Left cardiac atrium (tissue), 4 donors: Measurements from ENCODE around the gene ERICH2. TPM values are rescaled to one million over a fixed set of nuclear protein-coding genes. Genes with fewer than 3 reads are reported as not detected.

Experiments
- ATAC-seq, 2 donors: fragments of 200-7000 bp; cut with Tn5 transposase; one replicate each; pipeline ENCODE4 v1.9.1; 2020; ENCODE audit warnings: mild to moderate bottlenecking in 2 of 2, moderate library complexity in 2 of 2
- DNase-seq: peaks from one replicate; pipeline ENCODE4 v3.0.0-alpha.2; 2020
- intact Hi-C, 2 donors: fragments of 100-400 bp; cut with DNase I; formaldehyde crosslinking; loops; one replicate each; pipeline versions ENCODE4 v1.14.1 to v1.15.1; 2022 to 2023
- total RNA-seq, 2 donors: library from RNA; stranded (reverse); fragmentation: NEBNext Ultra II Directional; extraction: Animal tissue kit (Norgen Biotek cat#: 25700); gene quantifications; one replicate each; pipeline ENCODE4 v1.2.1, GENCODE V29; 2021
- donor health status: DM: no; HTN: yes; CAD: no.
- donor health status: DM: no; HTN: yes; CAD: no; lungs with severe emphysema.
- donor health status: DM: yes; HTN: yes; CAD: no.
- donor health status: Dilated cardiomyopathy.

ERICH2 gene
- total RNA-seq, 2 donors from 2014 or later = 1.2 TPM

DNA sequence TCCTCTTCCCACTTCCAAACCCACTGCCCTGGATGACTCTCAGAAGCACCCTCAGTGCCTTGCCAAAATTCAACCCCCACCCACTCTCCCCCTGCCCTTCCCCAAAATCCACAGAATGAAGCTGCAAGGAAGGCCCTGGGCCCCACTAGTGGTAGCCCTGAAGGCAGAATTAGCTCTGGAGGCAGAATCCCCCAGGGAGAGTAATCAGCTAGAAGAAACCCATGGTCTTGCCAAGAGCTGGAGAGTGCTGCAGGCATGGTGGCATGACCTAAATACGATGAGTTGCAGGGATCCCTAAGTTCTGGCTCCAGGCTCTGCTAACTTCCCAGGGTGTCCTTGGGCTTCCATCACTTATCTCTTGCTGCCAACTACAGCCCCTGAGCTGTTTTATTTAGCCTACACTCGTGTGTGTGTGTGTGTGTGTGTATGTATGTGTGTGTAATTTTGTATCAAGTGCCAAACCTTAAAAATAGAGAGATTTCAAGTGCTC is 54.4 kb downstream of the ERICH2 start:
- ATAC-seq (peak in 1 of 2 donors; percentile 9), DNase-seq (no peak)
- intact Hi-C loops = no loop called here

DNA sequence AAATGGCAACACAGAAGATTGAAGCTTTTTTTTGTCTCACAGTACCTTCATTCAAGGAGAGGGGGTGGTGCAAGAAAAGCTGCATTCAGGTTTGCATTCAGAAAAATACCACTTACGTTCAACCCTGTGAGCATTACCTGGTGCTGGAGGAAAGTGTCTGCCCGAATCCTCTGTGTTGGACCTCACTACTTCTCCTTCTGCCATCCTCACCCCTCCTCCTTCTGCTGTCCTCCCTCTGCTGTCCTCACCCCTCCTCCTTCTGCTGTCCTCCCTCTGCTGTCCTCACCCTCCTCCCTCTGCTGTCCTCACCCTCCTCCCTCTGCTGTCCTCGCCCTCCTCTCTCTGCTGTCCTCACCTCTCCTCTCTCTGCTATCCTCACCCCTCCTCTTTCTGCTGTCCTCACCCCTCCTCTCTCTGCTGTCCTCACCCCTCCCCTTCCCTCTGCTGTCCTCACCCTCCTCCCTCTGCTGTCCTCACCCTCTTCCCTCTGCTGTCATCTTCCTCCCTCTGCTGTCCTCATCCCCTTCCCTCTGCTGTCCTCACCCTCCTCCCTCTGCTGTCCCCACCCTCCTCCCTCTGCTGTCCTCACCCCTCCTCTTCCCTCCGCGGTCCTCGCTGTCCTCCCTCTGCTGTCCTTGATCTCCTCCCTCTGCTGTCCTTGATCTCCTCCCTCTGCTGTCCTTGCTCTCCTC is 57.8 kb downstream of the ERICH2 start:
- intact Hi-C loops = no loop called here
- no peak for ATAC-seq

DNA sequence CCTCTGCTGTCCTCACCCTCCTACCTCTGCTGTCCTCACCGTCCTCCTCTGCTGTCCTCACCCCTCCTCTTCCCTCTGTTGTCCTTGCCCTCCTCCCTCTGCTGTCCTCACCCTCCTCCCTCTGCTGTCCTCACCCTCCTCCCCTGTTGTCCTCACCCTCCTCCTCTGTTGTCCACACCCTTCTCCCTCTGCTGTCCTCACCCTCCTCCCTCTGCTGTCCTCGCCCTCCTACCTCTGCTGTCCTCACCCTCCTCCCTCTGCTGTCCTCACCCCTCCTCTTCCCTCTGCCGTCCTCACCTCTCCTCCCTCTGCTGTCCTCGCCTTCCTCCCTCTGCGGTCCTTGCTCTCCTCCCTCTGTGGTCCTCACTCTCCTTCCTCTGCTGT is 58.3 kb downstream of the ERICH2 start:
- intact Hi-C loops = no loop called here
- no peak for ATAC-seq
- no peak for DNase-seq

More for the DNA sequence above, 57.8 kb downstream of the ERICH2 start:
- no peak for DNase-seq

DNA sequence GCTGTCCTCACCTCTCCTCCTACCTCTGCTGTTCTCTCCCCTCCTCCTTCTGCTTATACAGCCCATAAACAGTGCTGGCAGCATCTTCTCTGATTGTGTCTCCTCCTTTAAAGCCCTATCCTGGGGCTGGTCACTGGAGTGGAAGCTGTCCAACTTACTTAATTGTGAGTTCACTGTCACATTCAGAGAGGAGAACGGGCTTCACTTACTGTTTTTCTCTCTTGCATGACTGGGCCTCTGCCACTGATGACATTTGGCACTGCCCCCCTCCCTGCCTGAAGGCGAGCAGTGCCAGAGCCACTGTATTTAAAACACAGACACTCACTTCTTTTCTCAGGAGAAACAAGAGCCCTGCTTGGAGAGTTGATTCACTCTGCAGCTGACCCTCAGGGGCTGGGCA is 58.9 kb downstream of the ERICH2 start:
- DNase-seq (no peak), ATAC-seq (no peak)
- intact Hi-C loops = no loop called here

DNA sequence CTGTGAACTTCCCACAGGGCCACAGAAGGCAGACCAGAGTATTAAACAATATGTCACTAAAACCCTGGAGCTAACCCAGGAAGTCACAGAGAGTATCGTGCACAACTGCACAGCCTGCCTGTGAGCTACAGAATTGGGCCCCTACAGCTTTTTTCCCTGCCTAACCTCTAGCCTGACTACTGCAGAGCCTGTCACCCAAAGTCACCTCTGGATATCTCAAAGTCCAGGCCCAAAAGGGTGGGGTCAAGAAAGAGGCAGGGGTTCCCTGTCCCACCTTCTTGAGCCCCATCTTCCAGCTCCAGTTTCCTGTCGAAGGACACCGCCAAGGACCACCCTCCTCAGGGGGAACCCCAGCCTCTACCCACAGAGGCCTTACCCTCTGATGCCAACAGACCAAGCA is 60.0 kb downstream of the ERICH2 start:
- intact Hi-C loops = no loop called here
- ATAC-seq = no peak
- DNase-seq = no peak

DNA sequence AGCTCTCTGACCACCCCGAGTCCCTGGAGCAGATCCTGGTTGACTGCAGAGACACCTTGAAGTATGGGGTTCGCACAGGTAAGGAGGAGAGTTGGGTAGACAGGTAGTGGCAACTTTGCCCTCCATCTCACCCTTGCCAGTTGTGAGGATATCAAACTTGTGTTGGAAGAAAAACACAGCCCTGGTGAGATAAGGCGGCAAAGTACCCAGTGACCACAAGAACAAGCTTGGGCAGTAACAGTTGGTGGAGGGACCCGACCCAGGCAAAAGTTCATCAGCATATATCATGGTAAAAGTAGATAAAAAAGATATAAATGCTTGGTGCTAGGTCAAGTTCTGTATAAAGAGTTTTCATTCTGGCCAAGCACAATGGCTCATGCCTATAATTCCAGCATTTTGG is 60.9 kb downstream of the ERICH2 start:
- intact Hi-C loops = no loop called here
- no peak for DNase-seq

DNA sequence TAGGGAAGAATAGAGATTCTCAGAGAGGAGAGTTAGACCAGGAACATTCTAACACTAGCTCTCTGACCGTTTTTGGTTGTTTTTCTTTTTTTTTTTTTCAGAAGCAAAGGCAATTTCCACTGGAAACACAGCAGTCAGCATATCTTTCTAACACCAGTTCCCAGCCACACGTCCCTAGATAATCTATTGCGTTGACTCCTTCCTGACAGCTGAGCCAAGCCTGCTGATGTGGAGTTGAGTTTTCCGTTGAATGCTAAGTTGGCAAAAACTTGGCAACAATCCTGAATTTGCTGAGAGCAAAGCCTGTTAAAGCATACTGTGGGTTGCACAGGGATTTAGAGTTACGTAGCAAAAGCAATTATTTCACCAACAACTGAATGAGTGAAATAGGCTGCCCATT is 65.8 kb downstream of the ERICH2 start:
- peak; percentile 26 to 88 for ATAC-seq
- no peak for DNase-seq
- intact Hi-C loops = no loop called here

More for the DNA sequence above, 60.9 kb downstream of the ERICH2 start:
- no peak for ATAC-seq

DNA sequence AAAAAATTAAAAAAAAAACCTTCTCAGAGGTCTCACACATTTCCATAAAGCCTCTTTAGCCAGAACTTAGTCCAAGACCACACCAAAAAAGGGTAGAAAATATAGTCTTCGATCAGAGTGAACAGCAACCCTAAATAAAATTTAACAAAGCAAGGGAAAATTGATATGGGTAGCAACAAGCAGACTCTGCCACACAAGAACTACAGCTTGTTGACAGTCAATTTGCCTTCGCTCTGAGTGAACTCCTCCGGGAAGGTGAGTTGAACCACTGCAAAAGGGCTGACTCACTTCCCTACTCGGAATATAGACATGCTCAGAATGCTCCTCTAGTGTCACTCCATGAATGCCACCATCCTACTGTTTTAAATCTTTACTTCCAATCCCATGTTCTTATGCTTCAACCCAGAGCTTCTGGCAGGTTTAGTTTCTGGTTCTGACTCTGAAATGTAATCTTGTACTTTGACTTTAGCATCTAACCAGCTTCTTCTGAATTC is 70.6 kb downstream of the ERICH2 start:
- DNase-seq (no peak), ATAC-seq (no peak)

DNA sequence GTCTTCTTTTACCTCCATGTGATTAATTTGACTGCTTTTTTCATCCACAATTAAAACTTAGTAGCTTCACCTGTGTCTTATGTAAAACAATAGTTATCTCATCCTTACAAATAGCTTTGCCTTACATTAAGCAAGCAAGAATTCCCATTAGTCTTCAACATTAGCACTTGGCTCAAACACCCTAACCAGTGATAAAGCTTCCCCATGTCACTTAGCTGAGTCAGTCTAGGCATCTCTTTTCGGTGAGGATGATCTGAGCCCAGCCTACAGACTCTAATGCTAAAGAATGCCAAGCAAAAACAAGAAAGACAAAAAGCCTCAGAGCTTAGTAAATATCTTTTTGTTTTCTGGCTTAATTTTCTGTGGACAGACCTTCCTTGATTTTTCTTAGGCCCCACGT is 72.6 kb downstream of the ERICH2 start:
- ATAC-seq (no peak), DNase-seq (no peak)
- intact Hi-C loops = no loop called here

More for the DNA sequence above, 70.6 kb downstream of the ERICH2 start:
- intact Hi-C loops = no loop called here

DNA sequence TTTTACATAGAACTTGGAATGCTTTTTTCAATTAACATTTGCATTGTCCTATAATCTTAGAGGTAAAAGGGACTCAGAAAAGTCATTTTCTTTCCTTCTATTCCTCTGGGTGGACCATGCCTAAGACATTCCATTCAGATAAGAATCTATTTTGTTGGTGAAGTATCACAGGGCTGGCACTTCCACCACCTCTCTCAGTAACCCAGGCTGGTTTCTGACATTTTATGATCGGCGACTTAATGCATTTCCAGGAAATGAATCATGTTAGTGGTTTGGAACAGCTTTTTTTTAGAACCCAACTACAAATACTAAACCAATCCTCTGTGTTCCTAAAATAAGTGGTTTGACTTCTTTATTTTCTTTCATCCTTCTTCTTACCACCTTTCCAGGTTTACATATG is 73.5 kb downstream of the ERICH2 start:
- ATAC-seq = no peak
- intact Hi-C loops = no loop called here
- no peak for DNase-seq

DNA sequence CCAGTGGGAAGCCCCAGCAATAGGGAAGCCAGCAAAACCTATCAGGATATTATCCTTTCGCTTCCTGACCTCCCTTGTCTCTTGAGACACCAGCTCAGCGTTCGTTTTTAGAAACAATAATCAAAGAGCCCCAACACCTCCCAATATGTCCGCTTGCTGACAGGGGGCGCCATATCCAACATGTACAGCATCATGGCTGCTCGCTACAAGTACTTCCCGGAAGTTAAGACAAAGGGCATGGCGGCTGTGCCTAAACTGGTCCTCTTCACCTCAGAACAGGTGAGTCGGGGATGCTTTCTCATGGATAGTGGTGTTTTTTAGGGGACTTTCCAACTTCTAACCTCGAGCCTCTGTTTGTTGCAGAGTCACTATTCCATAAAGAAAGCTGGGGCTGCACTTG is 75.2 kb downstream of the ERICH2 start:
- ATAC-seq (no peak), DNase-seq (no peak)
- intact Hi-C loops = no loop called here

DNA sequence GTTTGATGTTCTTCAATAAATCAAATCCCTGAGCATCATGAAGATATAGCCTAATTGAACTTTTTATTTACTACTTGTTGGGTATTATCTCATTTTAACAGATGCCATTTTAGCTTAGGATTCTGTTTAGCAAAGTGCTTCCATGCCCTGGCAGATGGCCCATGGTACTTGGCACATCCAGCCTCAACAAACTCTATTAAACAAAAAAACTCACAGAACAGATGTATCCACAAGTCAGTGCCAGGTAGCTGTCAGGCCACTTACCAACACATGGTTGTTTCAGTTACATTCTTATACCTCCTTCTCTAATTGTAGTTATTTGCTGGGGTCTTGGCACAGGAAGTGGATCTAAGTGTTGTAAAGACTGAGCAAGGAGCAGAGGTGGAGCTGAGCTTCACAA is 76.1 kb downstream of the ERICH2 start:
- DNase-seq (no peak), ATAC-seq (no peak)
- intact Hi-C loops = no loop called here

DNA sequence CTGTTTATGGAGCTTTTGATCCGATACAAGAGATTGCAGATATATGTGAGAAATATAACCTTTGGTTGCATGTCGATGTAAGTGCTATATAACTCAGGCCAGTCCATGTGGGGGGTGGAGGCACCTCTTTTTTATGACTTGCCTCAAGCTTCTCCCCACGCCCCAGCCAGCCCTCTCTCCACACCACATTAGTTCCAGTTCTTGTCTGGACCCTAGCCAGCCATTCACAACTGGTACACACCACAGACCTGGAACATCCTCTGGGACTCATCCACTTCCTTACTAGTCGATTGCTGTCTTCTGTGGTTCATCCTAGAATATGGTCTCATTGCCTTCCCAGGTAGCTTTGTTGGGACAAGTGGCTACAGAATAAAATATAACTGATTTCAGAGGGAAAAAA is 77.5 kb downstream of the ERICH2 start:
- no peak for DNase-seq
- intact Hi-C loops = no loop called here
- ATAC-seq = no peak

Other genes with a start within 250 kb of the ERICH2 start
- under 1 TPM in 1 of 2 donors, not detected in 1; 0.16 TPM for gene SP5, start 55.0 kb upstream of the ERICH2 start, total RNA-seq
- not detected for gene GAD1, start 46.5 kb downstream of the ERICH2 start, total RNA-seq
- gene GORASP2, start 158.9 kb downstream of the ERICH2 start, total RNA-seq = 10 to 100 TPM; 55.7 to 80.4 TPM